WTC11 (cell line): ENCODE measurements around the gene SEMA4C. TPM values are rescaled to one million over a fixed set of nuclear protein-coding genes. Genes with fewer than 3 reads are reported as not detected.

Source experiments
- ATAC-seq: fragments of 200-7000 bp; cut with Tn5 transposase; 2 replicates; pipeline ENCODE4 v1.10.0; 2021; ENCODE audit warnings: mild to moderate bottlenecking, moderate library complexity
- CTCF ChIA-PET: fragments of 300-600 bp; sonication (Branson Sonifier 250); formaldehyde crosslinking; loops from one replicate; lab custom pipeline; 2021; ENCODE audit warnings: antibody characterized with exemption; lab: Charles Lee
- POLR2A ChIA-PET: fragments of 350-600 bp; sonication (Branson Sonifier 250); formaldehyde crosslinking; loops from one replicate; lab custom pipeline; 2021; ENCODE audit warnings: antibody characterized with exemption; lab: Charles Lee
- DNase-seq: peaks from one replicate; pipeline ENCODE4 v3.0.0; 2021; ENCODE audit warnings: low spot score
- H3K27ac Mint-ChIP-seq: 2 replicates; pipeline ENCODE4 v1.8.0; 2021; ENCODE audit warnings: mixed read lengths
- H3K27me3 Mint-ChIP-seq: 2 replicates; pipeline ENCODE4 v1.8.0; 2021; ENCODE audit warnings: low read depth, mild to moderate bottlenecking, moderate library complexity, mixed read lengths
- H3K36me3 Mint-ChIP-seq: 2 replicates; pipeline ENCODE4 v1.8.0; 2021; ENCODE audit warnings: mixed read lengths
- H3K4me1 Mint-ChIP-seq: 2 replicates; pipeline ENCODE4 v1.8.0; 2022; ENCODE audit warnings: mixed read lengths
- H3K4me3 Mint-ChIP-seq: 2 replicates; pipeline ENCODE4 v1.8.0; 2021; ENCODE audit warnings: mild to moderate bottlenecking, moderate library complexity, mixed read lengths
- H3K9me3 Mint-ChIP-seq: 2 replicates; pipeline ENCODE4 v1.8.0; 2021; ENCODE audit warnings: mixed read lengths
- AFF4 ChIP-seq: sonication (generic); formaldehyde crosslinking; IDR thresholded peaks from 2 replicates; pipeline ENCODE4 v1.8.1; 2023; ENCODE audit warnings: mild to moderate bottlenecking, missing genetic modification reagents, borderline replicate concordance
- CBFB ChIP-seq: sonication (generic); formaldehyde crosslinking; IDR thresholded peaks from 2 replicates; pipeline ENCODE4 v1.8.1; 2022; ENCODE audit warnings: mild to moderate bottlenecking, low read depth, missing genetic modification reagents
- E2F4 ChIP-seq: sonication (generic); formaldehyde crosslinking; IDR thresholded peaks from 2 replicates; pipeline ENCODE4 v1.8.1; 2022; ENCODE audit warnings: low read depth, mild to moderate bottlenecking, moderate library complexity, missing genetic modification reagents, borderline replicate concordance
- FOXP1 ChIP-seq: sonication (generic); formaldehyde crosslinking; IDR thresholded peaks from 2 replicates; pipeline ENCODE4 v1.8.0; 2022; ENCODE audit warnings: missing genetic modification reagents, mild to moderate bottlenecking, moderate library complexity, borderline replicate concordance
- IRF2 ChIP-seq: sonication (generic); formaldehyde crosslinking; IDR thresholded peaks from 2 replicates; pipeline ENCODE4 v1.8.0; 2022; ENCODE audit warnings: low read depth, missing genetic modification reagents, borderline replicate concordance
- JAZF1 ChIP-seq: fragments of 250-450 bp; sonication (Bioruptor Pico); IDR thresholded peaks from 2 replicates; pipeline ENCODE4 v1.9.0; 2021; ENCODE audit warnings: moderate library complexity, mild to moderate bottlenecking, inconsistent platforms
- NFE2L1 ChIP-seq: sonication (generic); formaldehyde crosslinking; IDR thresholded peaks from 2 replicates; pipeline ENCODE4 v1.8.1; 2023; ENCODE audit warnings: missing genetic modification reagents
- NR3C1 ChIP-seq: sonication (generic); formaldehyde crosslinking; conservative IDR thresholded peaks from 2 replicates; pipeline ENCODE4 v1.8.1; 2023; ENCODE audit warnings: low read depth, mild to moderate bottlenecking, missing genetic modification reagents
- ZNF138 ChIP-seq: sonication (generic); formaldehyde crosslinking; conservative IDR thresholded peaks from 2 replicates; pipeline ENCODE4 v1.8.1; 2022; ENCODE audit warnings: mild to moderate bottlenecking, moderate library complexity, missing genetic modification reagents
- ZNF263 ChIP-seq: sonication (generic); formaldehyde crosslinking; IDR thresholded peaks from 2 replicates; pipeline ENCODE4 v1.8.1; 2022; ENCODE audit warnings: low read depth, mild to moderate bottlenecking, moderate library complexity, missing genetic modification reagents
- ZNF281 ChIP-seq: sonication (generic); formaldehyde crosslinking; IDR thresholded peaks from 2 replicates; pipeline ENCODE4 v1.8.0; 2023; ENCODE audit warnings: mild to moderate bottlenecking, missing genetic modification reagents
- total RNA-seq: library from RNA; stranded (reverse); gene quantifications from 3 replicates; pipeline ENCODE4 v1.2.3, GENCODE V29; 2021
- TF ChIP-seq, protein P1 (sequence below): sonication (generic); formaldehyde crosslinking; IDR thresholded peaks from 2 replicates; pipeline ENCODE4 v1.8.0; 2022; ENCODE audit warnings: mild to moderate bottlenecking, missing genetic modification reagents
- TF ChIP-seq, protein P2 (sequence below): sonication (generic); formaldehyde crosslinking; IDR thresholded peaks from 2 replicates; pipeline ENCODE4 v1.8.0; 2022; ENCODE audit warnings: missing genetic modification reagents

The SEMA4C gene
- total RNA-seq, 1 experiment from 2014 or later: 81.6 TPM

GRCh38 chr2:96891591-96892333 lies 21.9 kb upstream of the SEMA4C start:
- TF ChIP-seq ZNF281 (CRISPR knock-in tag) (0 out of 2 replicates have a peak, but pooled peaks have one; percentile 46), ZNF263 (CRISPR knock-in tag) (no peak), FOXP1 (CRISPR knock-in tag) (0 out of 2 replicates have a peak, but pooled peaks have one; percentile 42)
- TF ChIP-seq, protein P1, sequence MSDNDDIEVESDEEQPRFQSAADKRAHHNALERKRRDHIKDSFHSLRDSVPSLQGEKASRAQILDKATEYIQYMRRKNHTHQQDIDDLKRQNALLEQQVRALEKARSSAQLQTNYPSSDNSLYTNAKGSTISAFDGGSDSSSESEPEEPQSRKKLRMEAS (CRISPR knock-in tag): peak; percentile 21; the same call in 1 of the 2 replicates
- DNase-seq (no peak), ATAC-seq (peak; percentile 77)
- no peaks in the 10 kb centered on the region; the same call in 1 of the 2 replicates for H3K27me3 Mint-ChIP-seq
- peaks cover 52% of the 10 kb centered on the region for H3K4me1 Mint-ChIP-seq
- H3K9me3 Mint-ChIP-seq: no peaks in the 10 kb centered on the region
- peak overlapping the region; percentile 40; the same call in 1 of the 2 replicates for H3K27ac Mint-ChIP-seq
- POLR2A ChIA-PET: interaction anchor here (1.4 kb wide), 1 partner anchor 22 kb away, joined by 4 read pairs; no protein-coding TSS in a partner anchor
- H3K36me3 Mint-ChIP-seq: no peaks in the 10 kb centered on the region
- CTCF ChIA-PET: interaction anchor here (0.9 to 2.2 kb wide), 7 partner anchors 11 to 59 kb away, joined by 3 to 18 read pairs (median 5); partner anchors contain the start of gene ANKRD39
- H3K4me3 Mint-ChIP-seq: no peak overlapping the region

- H3K9me3 Mint-ChIP-seq: no peaks in the 10 kb centered on the region
- H3K27ac Mint-ChIP-seq: peak overlapping the region; percentile 40; the same call in 1 of the 2 replicates
- ChIA-PET POLR2A (interaction anchor here (1.4 kb wide), 1 partner anchor 22 kb away, joined by 4 read pairs; no protein-coding TSS in a partner anchor), CTCF (interaction anchor here (0.7 to 2.2 kb wide), 9 partner anchors 9 to 60 kb away, joined by 3 to 18 read pairs (median 4); partner anchors contain the start of gene ANKRD39)
- no peaks in the 10 kb centered on the region for H3K36me3 Mint-ChIP-seq
- ATAC-seq: no peak
- no peak overlapping the region for H3K4me3 Mint-ChIP-seq
- peaks cover 45% of the 10 kb centered on the region for H3K4me1 Mint-ChIP-seq
- DNase-seq: no peak
- no peak for TF ChIP-seq NR3C1 (CRISPR knock-in tag)
- TF ChIP-seq JAZF1 (CRISPR knock-in tag): no peak
- TF ChIP-seq ZNF138 (CRISPR knock-in tag): no peak
- TF ChIP-seq IRF2: no peak
- TF ChIP-seq E2F4: no peak
- TF ChIP-seq NFE2L1: no peak
- TF ChIP-seq, protein P2, sequence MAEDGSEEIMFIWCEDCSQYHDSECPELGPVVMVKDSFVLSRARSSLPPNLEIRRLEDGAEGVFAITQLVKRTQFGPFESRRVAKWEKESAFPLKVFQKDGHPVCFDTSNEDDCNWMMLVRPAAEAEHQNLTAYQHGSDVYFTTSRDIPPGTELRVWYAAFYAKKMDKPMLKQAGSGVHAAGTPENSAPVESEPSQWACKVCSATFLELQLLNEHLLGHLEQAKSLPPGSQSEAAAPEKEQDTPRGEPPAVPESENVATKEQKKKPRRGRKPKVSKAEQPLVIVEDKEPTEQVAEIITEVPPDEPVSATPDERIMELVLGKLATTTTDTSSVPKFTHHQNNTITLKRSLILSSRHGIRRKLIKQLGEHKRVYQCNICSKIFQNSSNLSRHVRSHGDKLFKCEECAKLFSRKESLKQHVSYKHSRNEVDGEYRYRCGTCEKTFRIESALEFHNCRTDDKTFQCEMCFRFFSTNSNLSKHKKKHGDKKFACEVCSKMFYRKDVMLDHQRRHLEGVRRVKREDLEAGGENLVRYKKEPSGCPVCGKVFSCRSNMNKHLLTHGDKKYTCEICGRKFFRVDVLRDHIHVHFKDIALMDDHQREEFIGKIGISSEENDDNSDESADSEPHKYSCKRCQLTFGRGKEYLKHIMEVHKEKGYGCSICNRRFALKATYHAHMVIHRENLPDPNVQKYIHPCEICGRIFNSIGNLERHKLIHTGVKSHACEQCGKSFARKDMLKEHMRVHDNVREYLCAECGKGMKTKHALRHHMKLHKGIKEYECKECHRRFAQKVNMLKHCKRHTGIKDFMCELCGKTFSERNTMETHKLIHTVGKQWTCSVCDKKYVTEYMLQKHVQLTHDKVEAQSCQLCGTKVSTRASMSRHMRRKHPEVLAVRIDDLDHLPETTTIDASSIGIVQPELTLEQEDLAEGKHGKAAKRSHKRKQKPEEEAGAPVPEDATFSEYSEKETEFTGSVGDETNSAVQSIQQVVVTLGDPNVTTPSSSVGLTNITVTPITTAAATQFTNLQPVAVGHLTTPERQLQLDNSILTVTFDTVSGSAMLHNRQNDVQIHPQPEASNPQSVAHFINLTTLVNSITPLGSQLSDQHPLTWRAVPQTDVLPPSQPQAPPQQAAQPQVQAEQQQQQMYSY (CRISPR knock-in tag): no peak
- TF ChIP-seq CBFB (CRISPR knock-in tag): no peak
- TF ChIP-seq AFF4 (CRISPR knock-in tag): no peak
- no peaks in the 10 kb centered on the region; the same call in 1 of the 2 replicates for H3K27me3 Mint-ChIP-seq
Observed at GRCh38 chr2:96890726-96891385, 21.0 kb upstream of the SEMA4C start.
